ENCODE results near the gene OR52R1. TPM values are rescaled to one million over a fixed set of nuclear protein-coding genes. Genes with fewer than 3 reads are reported as not detected.

OR52R1 gene
- total RNA-seq, 4 donors from 2014 or later: not detected

GRCh38 chr11:4769838-4770237, 34.3 kb downstream of the OR52R1 start, which contains the start of gene OR51F1:
OR51F1 (minus strand) TSS chr11:4769938; CDS start chr11:4769938, 0 bp downstream.
- no peaks in the 10 kb centered on the region for H3K4me1 ChIP-seq
- no peaks in the 10 kb centered on the region for H3K9me3 ChIP-seq
- no peaks in the 10 kb centered on the region for H3K36me3 ChIP-seq
- TF ChIP-seq POLR2A (IDR thresholded peaks at IDR 0.05) (no peak), CTCF (IDR thresholded peaks at IDR 0.05) (no peak)
- intact Hi-C loops (cut with DNase I): no loop called here
- no peak within 1 kb of the TSS for H3K4me3 ChIP-seq (replicated peaks in 1 of 3)
- 95 to 100% methylated on average over 1 of the region's 1 CpG for WGBS, 2 donors
- H3K27ac ChIP-seq: no peak within 1 kb of the TSS
- H3K27me3 ChIP-seq: no peaks in the 10 kb centered on the region
- no peak for DNase-seq

- Histone ChIP-seq H3K4me3 (replicated peaks in 1 of 3) (no peak overlapping the region), H3K27me3 (no peaks in the 10 kb centered on the region), H3K36me3 (no peaks in the 10 kb centered on the region), H3K9me3 (no peaks in the 10 kb centered on the region), H3K4me1 (no peaks in the 10 kb centered on the region), H3K27ac (no peak overlapping the region)
- DNase-seq: no peak
- intact Hi-C loops (cut with DNase I): no loop called here
- TF ChIP-seq POLR2A (IDR thresholded peaks at IDR 0.05): no peak
- TF ChIP-seq CTCF (IDR thresholded peaks at IDR 0.05): no peak
These were observed 36.1 kb downstream of the OR52R1 start for GRCh38 chr11:4768094-4768493.

- Histone ChIP-seq H3K36me3 (no peaks in the 10 kb centered on the region), H3K4me1 (no peaks in the 10 kb centered on the region), H3K9me3 (no peaks in the 10 kb centered on the region), H3K27ac (no peak overlapping the region), H3K27me3 (no peaks in the 10 kb centered on the region), H3K4me3 (replicated peaks in 1 of 3) (no peak overlapping the region)
- intact Hi-C loops (cut with DNase I): no loop called here
- DNase-seq: no peak
- whole genome bisulfite sequencing, 2 donors: 89 to 90% methylated on average over 6 of the region's 6 CpGs
- TF ChIP-seq POLR2A (IDR thresholded peaks at IDR 0.05) (no peak), CTCF (IDR thresholded peaks at IDR 0.05) (no peak)
These were observed 37.6 kb downstream of the OR52R1 start for GRCh38 chr11:4766420-4767043.

- TF ChIP-seq POLR2A (IDR thresholded peaks at IDR 0.05): no peak
- no peak for TF ChIP-seq CTCF (IDR thresholded peaks at IDR 0.05)
- intact Hi-C loops (cut with DNase I): no loop called here
- Histone ChIP-seq H3K27me3 (no peaks in the 10 kb centered on the region), H3K36me3 (no peaks in the 10 kb centered on the region), H3K4me3 (replicated peaks in 1 of 3) (no peak overlapping the region), H3K4me1 (no peaks in the 10 kb centered on the region), H3K27ac (no peak overlapping the region), H3K9me3 (no peaks in the 10 kb centered on the region)
- no peak for DNase-seq
- WGBS, 2 donors: 87 to 92% methylated on average over 2 of the region's 2 CpGs
These were observed 41.1 kb downstream of the OR52R1 start for GRCh38 chr11:4763096-4763495.

Small RNAs within 50 kb of the gene (small RNA-seq; reads per million reads assigned to genes)
- gene RF00091: not detected

Other genes starting within 250 kb of the OR52R1 start
- gene OR52I2, start 222.6 kb downstream of the OR52R1 start, total RNA-seq: not detected
- not detected for gene OR52I1, start 210.3 kb downstream of the OR52R1 start, total RNA-seq
- gene TRIM68, start 196.1 kb downstream of the OR52R1 start, total RNA-seq: 10 to 100 TPM; 26.4 to 40.2 (median 36.2) TPM
- gene OR51D1, start 166.9 kb downstream of the OR52R1 start, total RNA-seq: not detected
- gene OR51E1, start 160.4 kb downstream of the OR52R1 start, total RNA-seq: under 1 TPM in 3 of 4 donors, not detected in 1; 0.21 to 0.54 (median 0.22) TPM
- not detected for gene OR51E2, start 106.5 kb downstream of the OR52R1 start, total RNA-seq
- not detected for gene MMP26, start 99.6 kb downstream of the OR52R1 start, total RNA-seq
- not detected for gene OR51F1, start 34.4 kb downstream of the OR52R1 start, total RNA-seq
- not detected for gene OR51F2, start 16.9 kb upstream of the OR52R1 start, total RNA-seq
- gene OR51S1, start 44.8 kb upstream of the OR52R1 start, total RNA-seq: under 1 TPM in 1 of 4 donors, not detected in 3; 0.27 TPM
- not detected for gene OR51T1, start 77.5 kb upstream of the OR52R1 start, total RNA-seq
- not detected for gene OR51A7, start 99.4 kb upstream of the OR52R1 start, total RNA-seq
- not detected for gene OR51G2, start 115.0 kb upstream of the OR52R1 start, total RNA-seq
- not detected for gene OR51G1, start 120.0 kb upstream of the OR52R1 start, total RNA-seq
- gene OR51A4, start 143.2 kb upstream of the OR52R1 start, total RNA-seq: not detected
- gene OR51A2, start 151.3 kb upstream of the OR52R1 start, total RNA-seq: not detected
- not detected for gene OR51L1, start 190.5 kb upstream of the OR52R1 start, total RNA-seq
- gene OR52J3, start 242.1 kb upstream of the OR52R1 start, total RNA-seq: not detected